ENCODE data around the gene SIGLEC1. TPM values are rescaled to one million over a fixed set of nuclear protein-coding genes. Genes with fewer than 3 reads are reported as not detected.

The SIGLEC1 gene
- total RNA-seq, 1 donor from 2014 or later: 23.2 TPM

GRCh38 chr20:3749087-3749688 is 36.8 kb upstream of the SIGLEC1 start:
- H3K27me3 ChIP-seq: no peaks in the 10 kb centered on the region
- no peaks in the 10 kb centered on the region for H3K9me3 ChIP-seq
- DNase-seq (ENCODE audit: low spot score in 2 of 2): no peak
- TF ChIP-seq CTCF (IDR thresholded peaks at IDR 0.05): no peak
- no peak overlapping the region for H3K27ac ChIP-seq
- H3K4me1 ChIP-seq: peaks cover 3 to 8% of the 10 kb centered on the region in 2 donors
- no peak overlapping the region for H3K4me3 ChIP-seq
- no peaks in the 10 kb centered on the region for H3K36me3 ChIP-seq
- intact Hi-C loops (cut with DNase I): loop anchor here (2.0 kb wide), 1 partner anchor 72 kb away; no protein-coding TSS in a partner anchor

- Histone ChIP-seq H3K27ac (no peak overlapping the region), H3K4me3 (no peak overlapping the region), H3K27me3 (no peaks in the 10 kb centered on the region), H3K4me1 (peaks cover 3 to 8% of the 10 kb centered on the region in 2 donors), H3K36me3 (no peaks in the 10 kb centered on the region), H3K9me3 (no peaks in the 10 kb centered on the region)
- intact Hi-C loops (cut with DNase I): loop anchor here (2.0 kb wide), 1 partner anchor 71 kb away; no protein-coding TSS in a partner anchor
- no peak for DNase-seq (ENCODE audit: low spot score in 2 of 2)
- no peak for TF ChIP-seq CTCF (IDR thresholded peaks at IDR 0.05)
Observed at GRCh38 chr20:3748073-3748472, 35.7 kb upstream of the SIGLEC1 start.

GRCh38 chr20:3747471-3747870 is 35.1 kb upstream of the SIGLEC1 start:
- peaks cover 3 to 8% of the 10 kb centered on the region in 2 donors for H3K4me1 ChIP-seq
- H3K27me3 ChIP-seq: no peaks in the 10 kb centered on the region
- intact Hi-C loops (cut with DNase I): no loop called here
- TF ChIP-seq CTCF (IDR thresholded peaks at IDR 0.05): no peak
- no peaks in the 10 kb centered on the region for H3K9me3 ChIP-seq
- no peak overlapping the region for H3K27ac ChIP-seq
- no peaks in the 10 kb centered on the region for H3K36me3 ChIP-seq
- no peak for DNase-seq (ENCODE audit: low spot score in 2 of 2)
- H3K4me3 ChIP-seq: no peak overlapping the region

- Histone ChIP-seq H3K36me3 (no peaks in the 10 kb centered on the region), H3K27ac (no peak overlapping the region), H3K9me3 (no peaks in the 10 kb centered on the region), H3K27me3 (no peaks in the 10 kb centered on the region), H3K4me1 (peaks cover 0 to 3% of the 10 kb centered on the region in 2 donors), H3K4me3 (no peak overlapping the region)
- no peak for TF ChIP-seq CTCF (IDR thresholded peaks at IDR 0.05)
- intact Hi-C loops (cut with DNase I): no loop called here
- DNase-seq (ENCODE audit: low spot score in 2 of 2): no peak
Observed at GRCh38 chr20:3745686-3746173, 33.3 kb upstream of the SIGLEC1 start.

GRCh38 chr20:3744806-3745685 is 32.6 kb upstream of the SIGLEC1 start:
- intact Hi-C loops (cut with DNase I): no loop called here
- peaks cover 0 to 3% of the 10 kb centered on the region in 2 donors for H3K4me1 ChIP-seq
- H3K36me3 ChIP-seq: no peaks in the 10 kb centered on the region
- no peaks in the 10 kb centered on the region for H3K27me3 ChIP-seq
- peak in 1 of 2 donors; percentile 81 for DNase-seq (ENCODE audit: low spot score in 2 of 2)
- H3K27ac ChIP-seq: no peak overlapping the region
- H3K9me3 ChIP-seq: no peaks in the 10 kb centered on the region
- peak overlapping the region in 1 of 2 donors; percentile 19 for H3K4me3 ChIP-seq
- TF ChIP-seq CTCF (IDR thresholded peaks at IDR 0.05): no peak
